GM18499 (cell line): ENCODE data around the gene TMEM120B.

Source experiments
- ATAC-seq: cut with Tn5 transposase; IDR thresholded peaks from one replicate; pipeline ENCODE4 v1.9.1; 2021; ENCODE audit warnings: moderate number of reproducible peaks; ENCODE audit not compliant: insufficient read depth, unreplicated experiment

The TMEM120B gene

GRCh38 chr12:121770388-121770787, 57.8 kb downstream of the TMEM120B start:
- no peak for ATAC-seq

- no peak for ATAC-seq
Measured at GRCh38 chr12:121770813-121771625, 58.5 kb downstream of the TMEM120B start.

DNA sequence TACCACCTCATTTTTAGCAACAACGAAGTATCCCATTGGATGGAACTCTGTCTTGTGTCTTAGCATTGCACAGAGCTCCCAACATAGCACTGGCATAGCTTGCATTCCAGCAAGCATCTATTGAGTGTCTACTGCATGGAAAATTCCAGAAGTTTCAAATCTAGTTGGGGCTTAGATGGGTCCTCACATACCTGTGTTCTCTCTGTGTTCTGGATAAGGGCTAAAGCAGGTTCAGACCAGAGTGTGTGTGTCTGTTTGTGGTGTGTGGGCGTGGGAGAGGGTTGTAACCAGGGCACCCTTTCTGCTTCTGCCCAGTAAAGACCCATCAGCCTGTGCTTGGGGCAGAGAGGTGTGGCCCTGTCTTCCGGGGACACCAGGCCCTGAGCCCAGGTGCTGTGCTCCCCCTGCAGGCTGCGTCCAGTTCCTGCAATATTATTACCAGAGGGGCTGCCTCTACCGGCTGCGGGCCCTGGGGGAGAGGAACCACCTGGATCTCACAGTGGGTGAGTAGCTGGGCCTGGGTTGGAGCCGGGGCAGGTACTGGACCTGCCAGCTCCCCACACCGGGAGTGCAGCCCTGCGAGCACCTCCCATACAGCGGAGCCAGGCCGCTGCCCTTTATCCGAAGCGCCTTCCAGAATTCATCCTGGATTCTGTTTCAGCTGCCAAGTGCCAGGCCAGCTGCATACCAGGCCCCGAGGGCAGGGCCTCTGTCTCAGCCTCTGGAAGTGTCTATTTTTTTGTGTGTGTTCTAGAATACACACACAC, 60.6 kb downstream of the TMEM120B start:
- no peak for ATAC-seq

- no peak for ATAC-seq
Measured at GRCh38 chr12:121774968-121775474, 62.5 kb downstream of the TMEM120B start.

DNA sequence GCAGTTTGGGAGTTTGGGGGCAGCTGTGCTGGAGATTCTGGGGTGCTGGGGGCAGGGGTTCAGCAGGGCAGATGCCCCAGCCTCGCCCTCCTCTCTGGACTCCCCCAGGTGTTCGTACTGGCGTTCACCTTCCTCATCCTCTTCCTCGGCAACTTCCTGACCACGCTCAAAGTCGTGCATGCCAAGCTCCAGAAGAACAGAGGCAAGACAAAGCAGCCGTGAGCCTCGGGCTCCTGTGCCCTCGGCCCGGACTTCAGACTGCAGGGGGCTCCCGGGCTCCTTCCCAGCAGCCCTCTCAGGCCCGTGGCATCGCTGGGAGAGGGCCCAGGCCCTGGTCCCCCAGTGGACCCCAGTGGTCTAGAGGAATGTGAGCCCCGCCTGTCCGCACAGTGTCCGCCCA, 62.9 kb downstream of the TMEM120B start:
- no peak for ATAC-seq

- ATAC-seq: no peak
Measured at GRCh38 chr12:121776190-121777098, 63.9 kb downstream of the TMEM120B start.

- no peak for ATAC-seq
Measured at GRCh38 chr12:121778567-121779421, 66.2 kb downstream of the TMEM120B start.

GRCh38 chr12:121779422-121779895, 66.9 kb downstream of the TMEM120B start:
- no peak for ATAC-seq

- no peak for ATAC-seq
Measured at GRCh38 chr12:121780429-121780828, 67.9 kb downstream of the TMEM120B start.

DNA sequence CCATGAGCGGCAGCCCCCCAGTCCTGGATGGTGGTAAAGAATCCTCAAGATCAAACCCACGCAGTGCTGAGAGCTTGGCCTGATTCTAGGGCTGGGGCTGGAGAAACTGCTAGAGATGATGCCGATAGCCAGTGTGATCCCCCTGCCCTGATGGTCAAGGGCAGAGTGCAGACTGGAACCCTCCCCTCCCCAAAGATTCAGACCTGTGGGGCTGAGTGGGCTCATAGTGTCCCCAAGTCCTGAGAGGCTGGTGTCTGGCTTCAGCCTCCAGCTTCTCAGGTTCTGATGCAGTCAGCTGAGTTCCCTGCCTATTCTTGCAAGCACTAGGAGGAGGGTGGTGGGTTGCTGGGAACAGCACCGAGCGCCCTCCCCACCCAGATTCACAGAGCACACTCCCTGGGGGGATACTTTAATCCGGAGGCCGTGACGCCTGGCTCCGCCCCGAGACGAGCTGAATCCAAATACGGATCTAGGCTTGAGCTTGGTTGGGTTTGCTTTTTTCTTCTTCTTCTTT, 69.0 kb downstream of the TMEM120B start:
- no peak for ATAC-seq

DNA sequence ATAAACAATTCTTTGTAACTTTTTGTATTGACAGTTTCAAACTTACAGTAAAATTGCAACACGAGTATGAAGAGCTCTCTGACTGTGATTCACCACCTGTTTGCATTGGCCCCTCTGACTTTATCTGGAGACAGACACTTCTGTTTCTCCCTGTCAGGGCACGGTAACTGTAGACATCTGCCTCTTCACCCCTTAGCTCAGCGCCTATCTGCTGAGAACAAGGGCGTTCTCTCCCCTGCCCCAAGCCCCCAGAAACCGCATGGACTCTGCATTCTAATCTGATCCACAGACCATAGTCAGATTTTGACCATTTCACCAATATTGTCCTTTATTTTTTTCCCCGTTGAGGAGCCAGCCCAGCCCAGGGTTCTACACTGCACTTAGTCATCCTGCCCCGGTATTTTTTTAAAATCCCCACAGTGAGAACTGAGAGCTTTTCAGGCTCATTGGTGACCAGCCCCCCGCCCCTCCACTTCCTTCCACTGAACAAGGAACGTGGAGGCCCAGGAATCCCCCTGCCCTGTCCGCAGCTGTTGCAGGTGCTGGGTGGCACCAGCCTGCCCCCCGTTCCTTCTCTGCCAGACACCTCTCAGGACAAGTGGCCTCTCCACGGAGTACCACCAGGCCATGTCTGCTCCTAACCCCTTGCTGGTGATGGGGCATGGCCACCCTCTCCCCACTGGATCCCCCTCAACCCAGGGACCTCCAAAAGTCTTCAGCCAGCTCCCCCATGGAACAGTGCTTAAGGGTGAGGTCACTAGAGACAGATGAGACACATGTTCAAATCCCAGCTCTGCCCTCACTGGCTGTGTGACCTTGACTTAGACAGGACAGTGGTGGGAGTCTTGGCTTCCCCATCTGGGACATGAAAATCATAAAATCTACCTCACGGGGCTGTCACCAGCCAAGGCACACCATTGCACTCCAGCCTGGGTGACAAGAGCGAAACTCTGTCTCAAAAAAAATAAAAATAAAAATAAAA, 69.7 kb downstream of the TMEM120B start:
- ATAC-seq: no peak

DNA sequence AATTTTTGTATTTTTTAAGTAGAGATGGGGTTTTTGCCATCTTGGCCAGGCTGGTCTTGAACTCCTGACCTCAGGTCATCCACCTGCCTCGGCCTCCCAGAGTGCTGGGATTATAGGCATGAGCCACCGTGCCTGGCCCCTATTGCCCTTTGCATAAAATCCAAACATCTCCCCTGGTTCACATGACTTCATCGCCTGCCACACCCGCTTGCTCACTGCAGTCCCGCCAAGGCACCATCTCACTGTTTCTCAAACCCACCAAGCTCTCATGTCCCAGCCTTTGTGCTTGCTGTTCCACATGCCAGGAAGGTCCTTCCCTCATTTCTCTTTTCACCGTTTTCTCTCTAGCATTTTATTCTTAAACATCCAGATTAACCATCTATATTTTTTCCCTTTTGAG, 71.2 kb downstream of the TMEM120B start:
- no peak for ATAC-seq

- ATAC-seq: no peak
Measured at GRCh38 chr12:121784460-121784859, 71.9 kb downstream of the TMEM120B start.

DNA sequence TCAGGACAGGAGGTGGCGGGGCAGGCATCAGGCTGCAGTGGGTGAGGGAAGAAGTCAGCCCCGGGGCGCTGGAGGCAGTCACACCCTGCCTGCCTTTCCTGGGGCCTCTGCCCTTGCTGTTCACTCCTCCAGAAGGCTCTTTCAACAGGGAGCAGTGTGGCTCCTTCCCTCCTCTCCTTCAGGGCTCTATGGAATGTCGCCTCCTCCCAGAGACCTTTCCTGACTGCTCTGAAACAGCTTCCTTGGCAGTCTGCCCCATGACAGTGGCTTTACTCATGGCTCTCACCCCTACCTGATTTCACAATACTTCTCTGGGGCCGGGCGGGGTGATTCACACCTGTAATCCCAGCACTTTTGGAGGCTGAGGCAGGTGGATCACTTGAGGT, 73.9 kb downstream of the TMEM120B start:
- no peak for ATAC-seq

- ATAC-seq: no peak
Measured at GRCh38 chr12:121787063-121788025, 74.8 kb downstream of the TMEM120B start.

DNA sequence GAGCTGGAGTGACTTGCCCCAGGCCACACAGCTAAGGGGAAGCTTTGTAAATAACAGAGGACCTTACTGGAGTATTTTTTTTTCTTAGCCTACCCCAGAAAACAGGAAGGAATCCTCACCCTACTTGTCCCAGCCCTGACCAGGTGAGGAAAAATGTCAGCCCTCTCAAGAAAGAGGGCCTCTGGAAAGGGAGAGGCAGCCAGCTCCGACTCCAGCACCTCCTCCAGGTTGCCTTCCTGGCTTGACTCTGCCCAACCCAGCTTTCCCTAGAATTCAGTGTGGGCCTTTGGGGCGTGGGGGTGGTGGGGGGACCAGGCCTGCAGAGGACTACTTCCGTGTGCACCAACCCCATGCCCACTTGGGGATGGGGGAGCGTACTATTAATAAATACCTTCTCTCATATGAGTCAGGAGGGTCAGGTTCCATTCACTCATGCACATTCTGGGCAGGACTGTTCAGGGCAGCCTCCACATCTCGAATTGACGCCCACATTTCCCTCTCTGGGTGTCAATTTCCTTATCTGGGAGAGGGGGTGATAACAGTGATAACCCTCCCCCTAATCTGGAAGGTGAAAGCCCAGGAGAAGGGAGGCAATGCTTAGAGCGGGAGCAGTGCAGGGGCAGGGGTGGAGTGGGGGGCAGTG, 75.7 kb downstream of the TMEM120B start:
- ATAC-seq: no peak
